GM21825 (cell line): ENCODE data around the gene NBPF12.
"Not testable (repeated sequence)": the region's sequence is repeated elsewhere in the genome, so short reads cannot be mapped to it uniquely, and the experiment has no call there.

ENCODE experiments used
- ATAC-seq: cut with Tn5 transposase; IDR thresholded peaks from one replicate; pipeline ENCODE4 v1.9.1; 2021; ENCODE audit warnings: mild to moderate bottlenecking, moderate library complexity; ENCODE audit not compliant: unreplicated experiment

The NBPF12 gene

GRCh38 chr1:146970656-146971055, 32.5 kb downstream of the NBPF12 start:
- not testable (repeated sequence) for ATAC-seq

- not testable (repeated sequence) for ATAC-seq
Observed at GRCh38 chr1:146972681-146973080, 34.6 kb downstream of the NBPF12 start.

- not testable (repeated sequence) for ATAC-seq
Observed at GRCh38 chr1:146985855-146986254, 47.7 kb downstream of the NBPF12 start.

- not testable (repeated sequence) for ATAC-seq
Observed at GRCh38 chr1:146986450-146986849, 48.3 kb downstream of the NBPF12 start.

- not testable (repeated sequence) for ATAC-seq
Observed at GRCh38 chr1:146987502-146987901, 49.4 kb downstream of the NBPF12 start.

GRCh38 chr1:146989455-146989854, 51.3 kb downstream of the NBPF12 start:
- not testable (repeated sequence) for ATAC-seq

- ATAC-seq, result not testable (repeated sequence)
Observed at GRCh38 chr1:147008495-147008894, 70.4 kb downstream of the NBPF12 start.

- ATAC-seq, result not testable (repeated sequence)
Observed at GRCh38 chr1:147026975-147027374, 88.9 kb downstream of the NBPF12 start.

GRCh38 chr1:147030066-147030653, 92.0 kb downstream of the NBPF12 start:
- not testable (repeated sequence) for ATAC-seq

- no peak for ATAC-seq
Observed at GRCh38 chr1:147039916-147040315, 101.8 kb downstream of the NBPF12 start.

GRCh38 chr1:147042891-147043290, 104.8 kb downstream of the NBPF12 start:
- ATAC-seq, result not testable (repeated sequence)

GRCh38 chr1:147044511-147044910, 106.4 kb downstream of the NBPF12 start:
- not testable (repeated sequence) for ATAC-seq
